HepG2 (cell line): ENCODE results near the gene NCOA6. TPM values are rescaled to one million over a fixed set of nuclear protein-coding genes. Genes with fewer than 3 reads are reported as not detected.

Source experiments
- CHCHD3 ChIP-seq: sonication (generic); formaldehyde crosslinking; IDR thresholded peaks from 2 replicates; pipeline ENCODE4 v1.8.0; 2022; ENCODE audit warnings: mild to moderate bottlenecking, missing genetic modification reagents, moderate library complexity
- EEA1 ChIP-seq: sonication (generic); formaldehyde crosslinking; IDR thresholded peaks from 2 replicates; pipeline ENCODE4 v1.5.1; 2020; ENCODE audit warnings: mild to moderate bottlenecking, missing genetic modification reagents, borderline replicate concordance
- EED ChIP-seq: sonication (generic); formaldehyde crosslinking; IDR thresholded peaks from 2 replicates; pipeline ENCODE4 v1.5.0; 2020; ENCODE audit warnings: mild to moderate bottlenecking, missing genetic modification reagents
- HNRNPLL ChIP-seq: fragments of 200-400 bp; formaldehyde crosslinking; IDR thresholded peaks from 2 replicates; pipeline ENCODE4 v1.6.1; 2017; ENCODE audit warnings: mild to moderate bottlenecking, low read depth, low read length; ENCODE audit not compliant: poor library complexity, severe bottlenecking
- IRF9 ChIP-seq: sonication (generic); formaldehyde crosslinking; IDR thresholded peaks from 2 replicates; pipeline ENCODE4 v1.8.0; 2022; ENCODE audit warnings: missing genetic modification reagents, mild to moderate bottlenecking, borderline replicate concordance
- MTA1 ChIP-seq: sonication (generic); formaldehyde crosslinking; IDR thresholded peaks from 2 replicates; pipeline ENCODE4 v1.4.0; 2020; ENCODE audit warnings: missing genetic modification reagents, mild to moderate bottlenecking, borderline replicate concordance
- RARA ChIP-seq: IDR thresholded peaks from 2 replicates; pipeline ENCODE4 v1.6.1; 2016; ENCODE audit warnings: missing genetic modification reagents, missing compliant biosample characterization
- RNF2 ChIP-seq: fragments of 450-650 bp; conservative IDR thresholded peaks from 2 replicates; pipeline ENCODE4 v1.6.1; 2016; ENCODE audit warnings: low read depth
- SOX6 ChIP-seq, 2 experiments: fragments of 450-650 bp in 1 of 2; sonication (generic) in 1 of 2; formaldehyde crosslinking in 1 of 2; IDR thresholded peaks; 2 replicates each; pipeline versions ENCODE4 v1.4.0 to v1.6.1; 2017 to 2020; ENCODE audit warnings: antibody characterized with exemption in 1 of 2, mild to moderate bottlenecking in 1 of 2, missing genetic modification reagents in 1 of 2
- TBL1XR1 ChIP-seq: fragments of 150-350 bp; IDR thresholded peaks from 2 replicates; pipeline ENCODE4 v1.6.1; 2014; ENCODE audit warnings: borderline replicate concordance, low read length; ENCODE audit not compliant: partially characterized antibody
- ZBTB37 ChIP-seq: sonication (generic); formaldehyde crosslinking; IDR thresholded peaks from 2 replicates; pipeline ENCODE4 v1.4.0; 2020; ENCODE audit warnings: mild to moderate bottlenecking, missing genetic modification reagents
- ZFP91 ChIP-seq: sonication (generic); formaldehyde crosslinking; IDR thresholded peaks from 2 replicates; pipeline ENCODE4 v1.9.0; 2022; ENCODE audit warnings: missing genetic modification reagents, mild to moderate bottlenecking, borderline replicate concordance
- ZNF687 ChIP-seq: sonication (generic); formaldehyde crosslinking; IDR thresholded peaks from 2 replicates; pipeline ENCODE4 v1.5.1; 2020; ENCODE audit warnings: mild to moderate bottlenecking, missing genetic modification reagents, moderate library complexity
- ZNF800 ChIP-seq: sonication (generic); formaldehyde crosslinking; IDR thresholded peaks from 2 replicates; pipeline ENCODE4 v1.4.0; 2020; ENCODE audit warnings: missing genetic modification reagents
- ZSCAN12 ChIP-seq: sonication (generic); formaldehyde crosslinking; IDR thresholded peaks from 2 replicates; pipeline ENCODE4 v1.9.0; 2021; ENCODE audit warnings: mild to moderate bottlenecking, missing genetic modification reagents
- ZSCAN21 ChIP-seq: sonication (generic); formaldehyde crosslinking; IDR thresholded peaks from 2 replicates; pipeline ENCODE4 v1.8.0; 2022; ENCODE audit warnings: mild to moderate bottlenecking, missing genetic modification reagents, moderate library complexity, borderline replicate concordance
- polyA plus RNA-seq, 8 experiments: library from polyadenylated mRNA; depleted of rRNA in 3 of 8; stranded (reverse) in 7 of 8; unstranded in 1 of 8; fragments of >200 nt; fragmentation: Illumina TruSeq in 4 of 8; extraction: Trizol in 4 of 8; gene quantifications; 2 replicates each; pipeline versions ENCODE4 v1.2.1 to v1.2.3, GENCODE V29; 2011 to 2016; ENCODE audit warnings: low read depth in 4 of 8, missing spikeins in 1 of 8, mixed read lengths in 1 of 8; ENCODE audit not compliant: insufficient read depth in 1 of 8
- total RNA-seq, 5 experiments: library from RNA; depleted of rRNA; stranded (reverse); fragments of >200 nt; fragmentation: Illumina TruSeq; extraction: Trizol; gene quantifications; 2 replicates each; pipeline ENCODE4 v1.2.3, GENCODE V29; 2016; ENCODE audit warnings: low read depth in 1 of 5

NCOA6 gene
- total and polyA plus RNA-seq, 2 of the 13 experiments (the other 11 are each of a cell fraction or from before 2014, with no cell fraction given), result 11.2 to 29.3 TPM

GRCh38 chr20:34705397-34706301, 119.8 kb downstream of the NCOA6 start (continued):
- TF ChIP-seq HNRNPLL (no peak), SOX6 (IDR thresholded peaks at IDR 0.05) (no peak), SOX6 (CRISPR knock-in tag; IDR thresholded peaks at IDR 0.05) (peak; percentile 46), CHCHD3 (CRISPR knock-in tag) (no peak), MTA1 (peak; percentile 45; the same call in 1 of the 2 replicates), ZSCAN21 (CRISPR knock-in tag) (0 out of 2 replicates have a peak, but pooled peaks have one; percentile 41), IRF9 (CRISPR knock-in tag) (peak; percentile 62), RNF2 (no peak), EEA1 (CRISPR knock-in tag) (peak; percentile 86; the same call in 1 of the 2 replicates), RARA (CRISPR knock-in tag) (peak; percentile 78), ZNF687 (CRISPR knock-in tag) (peak; percentile 44; the same call in 1 of the 2 replicates), TBL1XR1 (peak; percentile 22), ZFP91 (CRISPR knock-in tag) (no peak), ZSCAN12 (CRISPR knock-in tag) (no peak), EED (peak; percentile 89; the same call in 1 of the 2 replicates), ZNF800 (CRISPR knock-in tag) (no peak), ZBTB37 (CRISPR knock-in tag) (no peak)
